Naive thymus-derived CD8-positive, alpha-beta T cell (primary cell): ENCODE results near the gene MPV17L. TPM values are rescaled to one million over a fixed set of nuclear protein-coding genes. Genes with fewer than 3 reads are reported as not detected.
"Not testable (repeated sequence)": the region's sequence is repeated elsewhere in the genome, so short reads cannot be mapped to it uniquely, and the experiment has no call there.

Source experiments
- ATAC-seq, 2 donors: fragments of 150-1000 bp; cut with Tn5 transposase in 1 of 2; sonication (Bioruptor Pico), chemical (Tn5 transposase) in 1 of 2; 1 replicate in 1 of 2; 2 replicates in 1 of 2; pipeline ENCODE4 v1.10.0; 2021; ENCODE audit warnings: mild to moderate bottlenecking in 2 of 2, moderate library complexity in 2 of 2
- POLR2A ChIA-PET: fragments of 350-600 bp; sonication (Branson Sonifier 250); formaldehyde crosslinking; loops from one replicate; lab custom pipeline; 2021; ENCODE audit warnings: antibody characterized with exemption; lab: Charles Lee
- DNase-seq, 10 donors: peaks; one replicate each; pipeline versions ENCODE4 v3.0.0 to v3.0.0-alpha.2; 2020 to 2022
- H3K27ac Mint-ChIP-seq, 10 donors: one replicate each; pipeline ENCODE4 v1.8.0; 2020 to 2022; ENCODE audit warnings: mild to moderate bottlenecking in 10 of 10, mixed read lengths in 10 of 10, moderate library complexity in 4 of 10, inconsistent platforms in 1 of 10
- H3K27me3 Mint-ChIP-seq, 5 donors: one replicate each; pipeline ENCODE4 v1.8.0; 2021 to 2022; ENCODE audit warnings: mixed read lengths in 5 of 5
- H3K36me3 Mint-ChIP-seq, 3 donors: one replicate each; pipeline ENCODE4 v1.8.0; 2020 to 2022; ENCODE audit warnings: mixed read lengths in 3 of 3, mild to moderate bottlenecking in 2 of 3, inconsistent platforms in 1 of 3
- H3K4me1 Mint-ChIP-seq, 4 donors: one replicate each; pipeline ENCODE4 v1.8.0; 2021 to 2022; ENCODE audit warnings: mixed read lengths in 4 of 4
- H3K4me3 Mint-ChIP-seq, 10 donors: one replicate each; pipeline ENCODE4 v1.8.0; 2020 to 2022; ENCODE audit warnings: mild to moderate bottlenecking in 10 of 10, mixed read lengths in 10 of 10, moderate library complexity in 6 of 10, inconsistent platforms in 1 of 10
- H3K9me3 Mint-ChIP-seq, 9 donors: one replicate each; pipeline ENCODE4 v1.8.0; 2020 to 2022; ENCODE audit warnings: mixed read lengths in 9 of 9, mild to moderate bottlenecking in 3 of 9, inconsistent platforms in 1 of 9, moderate library complexity in 1 of 9
- polyA plus RNA-seq, 3 donors: library from polyadenylated mRNA; unstranded; fragments of 300-500 nt; fragmentation: Illumina TruSeq; gene quantifications; one replicate each; pipeline ENCODE4 v1.2.3, GENCODE V29; 2021
- total RNA-seq, 8 experiments: library from RNA in 2 of 8; stranded (reverse) in 2 of 8; gene quantifications; one replicate each; pipeline ENCODE4 v1.2.3 and lab custom pipeline; 2021 to 2026

Gene MPV17L
- total and polyA plus RNA-seq, 5 experiments from 2014 or later, result not detected

DNA sequence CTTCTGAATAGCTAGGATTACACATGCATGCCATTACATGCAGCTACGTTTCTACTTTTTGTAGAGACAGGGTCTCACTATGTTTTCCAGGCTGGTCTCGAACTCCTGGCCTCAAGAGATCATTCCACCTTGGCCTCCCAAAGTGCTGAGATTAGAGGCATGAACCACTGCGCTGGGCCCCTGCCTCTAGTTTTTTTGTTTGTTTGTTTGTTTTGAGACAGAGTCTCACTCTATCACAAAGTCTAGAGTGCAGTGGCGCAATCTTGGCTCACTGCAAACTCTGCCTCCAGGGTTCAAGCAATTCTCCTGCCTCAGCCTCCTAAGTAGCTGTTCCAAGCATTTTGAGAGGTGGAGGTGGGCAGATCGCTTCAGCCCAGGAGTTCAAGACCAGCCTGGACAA lies 26.1 kb downstream of the MPV17L start:
- H3K4me3 Mint-ChIP-seq, H3K9me3 Mint-ChIP-seq, H3K27ac Mint-ChIP-seq, H3K36me3 Mint-ChIP-seq, DNase-seq, H3K4me1 Mint-ChIP-seq, ATAC-seq, POLR2A ChIA-PET: not testable (repeated sequence)
- H3K27me3 Mint-ChIP-seq, result peaks cover 0 to 17% (median 5%) of the 10 kb centered on the region in 5 donors

DNA sequence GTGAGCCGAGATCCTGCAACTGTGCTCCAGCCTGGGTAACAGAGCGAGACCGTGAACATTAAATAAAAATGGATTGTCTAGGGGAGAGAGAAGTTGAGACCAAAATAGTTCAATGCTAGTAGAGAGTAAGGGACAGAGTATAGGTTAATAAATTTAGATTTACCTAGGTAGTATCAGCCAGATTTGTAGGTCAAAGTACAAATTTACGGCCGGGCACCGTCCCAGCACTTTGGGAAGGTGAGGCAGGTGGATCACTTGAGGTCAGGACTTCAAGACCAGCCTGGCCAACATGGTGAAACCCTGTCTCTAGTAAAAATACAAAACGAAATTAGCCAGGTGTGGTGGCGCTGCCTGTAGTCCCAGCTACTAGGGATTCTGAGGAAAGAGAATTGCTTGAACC lies 26.7 kb downstream of the MPV17L start:
- Mint-ChIP-seq H3K9me3 (no peaks in the 10 kb centered on the region), H3K4me3 (no peak overlapping the region), H3K36me3 (no peaks in the 10 kb centered on the region), H3K27ac (peak overlapping the region in 1 of 10 donors; percentile 66), H3K27me3 (peaks cover 0 to 17% (median 5%) of the 10 kb centered on the region in 5 donors), H3K4me1 (no peaks in the 10 kb centered on the region)
- no peak for DNase-seq
- ATAC-seq, result no peak
- POLR2A ChIA-PET, result no interaction called here

DNA sequence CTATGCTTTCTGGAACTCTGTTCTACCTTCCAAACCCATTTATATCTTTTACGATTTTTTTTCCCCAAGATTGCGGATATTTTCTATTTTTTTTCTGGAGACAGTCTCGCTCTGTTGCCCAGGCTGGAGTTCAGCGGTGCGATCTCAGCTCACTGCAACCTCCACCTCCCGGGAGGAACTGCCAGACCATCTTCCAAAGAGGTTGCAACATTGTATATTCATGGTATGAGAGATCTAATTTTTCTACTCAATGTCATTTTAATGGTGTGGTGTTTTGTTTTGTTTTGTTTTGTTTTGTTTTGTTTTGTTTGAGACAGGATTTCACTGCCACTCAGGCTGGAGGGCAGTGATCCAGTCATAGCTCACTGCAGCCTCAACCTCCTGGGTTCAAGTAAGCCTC lies 30.3 kb downstream of the MPV17L start:
- Mint-ChIP-seq H3K4me3 (no peak overlapping the region), H3K4me1 (peaks cover 0 to 3% (median under 1%) of the 10 kb centered on the region in 4 donors), H3K36me3 (no peaks in the 10 kb centered on the region), H3K27ac (no peak overlapping the region), H3K27me3 (peaks cover 0 to 17% (median 5%) of the 10 kb centered on the region in 5 donors), H3K9me3 (no peaks in the 10 kb centered on the region)
- DNase-seq (no peak), ATAC-seq (no peak)
- POLR2A ChIA-PET, result interaction anchor here (1.1 kb wide), 1 partner anchor 217 kb away, joined by 3 read pairs; the partner anchor contains the start of gene MARF1

DNA sequence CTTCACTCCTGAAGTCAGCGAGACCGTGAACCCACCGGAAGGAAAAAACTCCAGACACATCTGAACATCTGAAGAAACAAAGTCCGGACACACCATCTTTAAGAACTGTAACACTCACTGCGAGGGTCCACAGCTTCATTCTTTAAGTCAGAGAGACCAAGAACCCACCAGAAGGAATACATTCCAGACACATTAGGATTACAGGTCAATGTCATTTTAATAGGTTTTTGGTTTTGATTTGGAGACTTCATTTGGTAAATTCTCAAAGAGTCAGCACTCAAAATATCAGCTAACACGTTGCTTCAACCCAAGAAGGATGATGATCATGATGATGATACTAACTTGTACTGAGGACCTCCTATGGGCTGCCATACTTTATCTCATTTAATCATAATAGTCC lies 31.2 kb downstream of the MPV17L start:
- Mint-ChIP-seq H3K4me3 (no peak overlapping the region), H3K27me3 (peaks cover 0 to 12% (median 5%) of the 10 kb centered on the region in 5 donors), H3K27ac (peak overlapping the region in 1 of 10 donors; percentile 56), H3K4me1 (peaks cover 0 to 3% (median under 1%) of the 10 kb centered on the region in 4 donors), H3K9me3 (no peaks in the 10 kb centered on the region), H3K36me3 (no peaks in the 10 kb centered on the region)
- no peak for ATAC-seq
- no peak for DNase-seq
- POLR2A ChIA-PET, result interaction anchor here (1.1 kb wide), 1 partner anchor 216 kb away, joined by 3 read pairs; the partner anchor contains the start of gene MARF1

DNA sequence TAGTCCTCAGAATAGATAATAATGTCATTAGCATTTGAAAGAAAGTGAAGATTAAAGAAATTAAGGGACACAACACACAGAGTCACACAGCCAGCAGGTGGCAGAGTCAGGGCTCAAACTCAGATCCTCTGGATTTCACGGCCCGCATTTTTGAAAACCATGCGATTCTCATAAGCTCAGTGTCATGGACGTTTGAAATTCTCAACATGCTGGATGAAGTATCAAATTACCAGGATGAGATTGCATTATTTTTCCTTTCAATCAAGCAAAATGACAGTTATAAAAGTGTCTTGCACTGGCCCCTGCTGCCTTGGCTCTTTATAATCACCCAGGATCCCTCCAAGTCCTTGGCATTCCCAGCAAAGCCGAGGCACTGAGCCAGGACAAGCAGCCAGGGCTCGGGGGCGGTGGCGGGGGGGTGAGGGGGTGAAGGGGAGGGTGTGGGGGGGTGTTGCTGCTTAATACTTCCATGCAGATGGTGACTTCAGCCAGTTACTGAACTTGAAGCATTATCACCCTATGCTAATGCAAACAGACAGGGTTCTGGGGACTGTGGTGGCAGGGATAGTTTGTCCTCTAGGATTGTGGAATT lies 32.2 kb downstream of the MPV17L start:
- ATAC-seq (peak; percentile 42 to 50), DNase-seq (peak; percentile 9 to 78 (median 36))
- Mint-ChIP-seq H3K4me1 (peaks cover 0 to 3% (median under 1%) of the 10 kb centered on the region in 4 donors), H3K9me3 (no peaks in the 10 kb centered on the region), H3K4me3 (no peak overlapping the region), H3K27ac (peak overlapping the region in 5 of 10 donors; percentile 21 to 75 (median 59)), H3K36me3 (no peaks in the 10 kb centered on the region), H3K27me3 (peaks cover 0 to 12% (median 4%) of the 10 kb centered on the region in 5 donors)
- POLR2A ChIA-PET, result no interaction called here

DNA sequence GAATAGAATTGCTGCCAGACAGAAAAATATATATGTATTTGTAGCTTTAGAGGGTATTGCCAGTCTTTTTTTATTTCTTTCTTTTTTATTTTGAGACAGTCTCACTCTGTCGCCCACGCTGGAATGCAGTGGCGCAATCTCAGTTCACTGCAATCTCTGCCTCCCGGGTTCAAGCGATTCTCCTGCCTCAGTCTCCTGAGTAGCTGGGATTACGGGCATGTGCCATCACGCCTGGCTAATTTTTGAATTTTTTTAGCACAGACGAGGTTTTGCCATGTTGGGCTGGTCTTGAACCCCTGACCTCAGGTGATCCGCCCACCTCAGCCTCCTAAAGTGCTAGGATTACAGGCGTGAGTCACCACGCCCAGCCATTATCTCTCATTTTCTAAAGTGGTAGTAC lies 35.3 kb downstream of the MPV17L start:
- peak overlapping the region in 2 of 10 donors; percentile 37 to 48 for H3K27ac Mint-ChIP-seq
- POLR2A ChIA-PET, H3K9me3 Mint-ChIP-seq, ATAC-seq, H3K36me3 Mint-ChIP-seq, H3K4me3 Mint-ChIP-seq, DNase-seq: not testable (repeated sequence)
- peaks cover 8 to 19% (median 16%) of the 10 kb centered on the region in 4 donors for H3K4me1 Mint-ChIP-seq
- H3K27me3 Mint-ChIP-seq, result peaks cover 0 to 23% (median 18%) of the 10 kb centered on the region in 5 donors

DNA sequence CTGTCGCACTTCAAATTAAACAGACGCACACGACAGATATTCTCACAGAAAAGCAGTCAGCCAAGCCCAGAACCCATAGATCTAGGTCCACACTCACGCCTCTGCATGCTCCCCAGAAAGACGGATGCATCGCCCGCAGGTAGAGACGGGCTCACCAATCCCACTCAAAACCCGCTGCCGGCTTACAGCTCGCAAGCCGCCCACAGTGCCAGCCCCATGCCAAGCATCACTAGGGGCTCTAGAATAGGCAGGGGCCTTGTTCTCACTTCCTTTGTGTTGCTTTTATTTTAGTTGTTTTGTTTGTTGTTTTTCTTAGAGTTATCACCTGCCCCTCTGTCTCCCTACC lies 38.5 kb downstream of the MPV17L start:
- Mint-ChIP-seq H3K4me3 (peak overlapping the region; percentile 45 to 87 (median 82)), H3K4me1 (peaks cover 9 to 21% (median 14%) of the 10 kb centered on the region in 4 donors), H3K27ac (peak overlapping the region in 3 of 10 donors; percentile 5 to 81 (median 25)), H3K27me3 (peaks cover 2 to 25% (median 18%) of the 10 kb centered on the region in 5 donors), H3K9me3 (no peaks in the 10 kb centered on the region), H3K36me3 (no peaks in the 10 kb centered on the region)
- POLR2A ChIA-PET, result no interaction called here
- ATAC-seq (no peak), DNase-seq (peak in 1 of 10 donors; percentile 1)

DNA sequence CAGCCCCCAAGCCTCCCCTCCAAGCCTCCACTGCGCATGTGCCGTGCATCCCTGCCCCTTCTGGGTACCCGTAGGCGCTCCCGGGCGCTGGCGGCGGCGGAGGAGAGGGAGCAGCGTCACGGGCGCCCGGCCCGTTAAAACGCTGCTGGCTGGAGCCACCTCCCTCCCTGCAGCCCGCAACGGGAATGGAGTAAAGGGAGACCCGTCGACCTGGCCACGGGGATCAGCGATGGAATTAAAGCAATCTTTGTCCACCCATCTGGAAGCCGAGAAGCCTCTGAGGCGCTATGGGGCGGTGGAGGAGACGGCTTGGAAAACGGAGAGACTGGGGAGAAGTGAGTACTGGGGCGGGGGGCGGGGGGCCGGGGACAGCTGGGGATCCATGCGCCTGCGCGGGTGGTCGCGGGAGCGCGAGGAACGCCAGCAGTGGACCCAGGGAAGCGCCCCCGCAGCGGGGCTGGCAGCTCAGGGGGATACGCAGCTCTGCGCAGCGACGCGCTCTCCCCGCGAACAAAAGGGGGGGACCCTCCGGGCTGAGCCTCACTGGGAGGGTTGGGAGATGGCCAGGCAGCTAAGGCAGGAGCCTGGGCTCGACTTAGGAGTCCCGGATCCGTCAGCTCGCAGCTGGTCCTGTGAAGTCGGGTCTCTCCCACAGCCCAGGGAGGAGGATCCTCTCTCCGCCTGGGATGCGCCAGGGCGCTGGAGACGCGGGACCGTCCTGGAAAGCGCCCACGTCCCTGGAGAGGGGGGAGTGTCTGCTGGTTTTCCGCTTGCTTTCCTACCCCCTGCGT lies 39.1 kb downstream of the MPV17L start, which contains the start of gene BMERB1:
TSS of gene BMERB1 (plus strand) at position 164 of the 791 bp plus-strand sequence. CDS start at position 230, 66 bp downstream.
- DNase-seq (peak; percentile 13 to 77 (median 37)), ATAC-seq (peak; percentile 71 to 79)
- Mint-ChIP-seq H3K9me3 (no peaks in the 10 kb centered on the region), H3K4me1 (peaks cover 9 to 21% (median 14%) of the 10 kb centered on the region in 4 donors), H3K27me3 (peaks cover 2 to 25% (median 18%) of the 10 kb centered on the region in 5 donors), H3K27ac (peak within 1 kb of the TSS in 6 of 10 donors; percentile 25 to 81 (median 48)), H3K36me3 (no peaks in the 10 kb centered on the region), H3K4me3 (peak within 1 kb of the TSS; percentile 68 to 87 (median 82))
- POLR2A ChIA-PET, result no interaction called here

DNA sequence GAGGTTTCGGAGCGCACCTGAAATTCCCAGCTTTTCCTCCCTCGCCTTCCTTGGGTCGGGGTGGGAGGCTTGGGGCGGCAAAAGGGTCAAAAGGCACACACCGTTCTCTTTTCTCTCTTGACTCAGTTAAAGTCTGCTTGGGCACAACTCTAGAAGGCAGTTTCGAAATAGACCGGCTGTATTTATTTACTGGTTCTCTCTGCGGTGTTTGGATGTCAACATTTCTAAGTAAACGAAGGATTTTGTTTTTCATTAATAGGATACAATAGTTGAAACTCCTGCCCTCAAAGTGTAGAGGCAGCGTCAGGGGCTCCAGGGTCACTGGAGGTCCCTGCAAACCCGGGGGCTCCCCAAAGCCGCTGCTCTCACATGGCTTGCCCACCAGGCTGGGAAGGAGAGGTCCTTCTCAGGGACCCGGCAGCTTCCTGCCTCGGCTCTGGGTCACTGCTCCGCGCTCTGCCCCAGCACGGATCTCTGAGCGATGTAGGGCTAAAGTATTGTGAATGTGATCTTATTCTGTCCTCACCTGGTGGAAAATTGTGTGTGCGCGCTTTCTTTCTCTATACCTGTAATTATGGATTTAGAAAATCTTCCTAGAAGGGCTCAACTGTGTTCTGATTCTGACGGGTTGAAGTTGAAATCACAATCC lies 39.8 kb downstream of the MPV17L start:
- ATAC-seq (no peak), DNase-seq (no peak)
- H3K4me1 Mint-ChIP-seq, result peaks cover 9 to 21% (median 14%) of the 10 kb centered on the region in 4 donors
- no peaks in the 10 kb centered on the region for H3K36me3 Mint-ChIP-seq
- H3K9me3 Mint-ChIP-seq, result no peaks in the 10 kb centered on the region
- H3K4me3 Mint-ChIP-seq, result peak overlapping the region; percentile 68 to 87 (median 82)
- peaks cover 2 to 25% (median 18%) of the 10 kb centered on the region in 5 donors for H3K27me3 Mint-ChIP-seq
- H3K27ac Mint-ChIP-seq, result peak overlapping the region in 4 of 10 donors; percentile 9 to 49 (median 47)
- POLR2A ChIA-PET, result no interaction called here

DNA sequence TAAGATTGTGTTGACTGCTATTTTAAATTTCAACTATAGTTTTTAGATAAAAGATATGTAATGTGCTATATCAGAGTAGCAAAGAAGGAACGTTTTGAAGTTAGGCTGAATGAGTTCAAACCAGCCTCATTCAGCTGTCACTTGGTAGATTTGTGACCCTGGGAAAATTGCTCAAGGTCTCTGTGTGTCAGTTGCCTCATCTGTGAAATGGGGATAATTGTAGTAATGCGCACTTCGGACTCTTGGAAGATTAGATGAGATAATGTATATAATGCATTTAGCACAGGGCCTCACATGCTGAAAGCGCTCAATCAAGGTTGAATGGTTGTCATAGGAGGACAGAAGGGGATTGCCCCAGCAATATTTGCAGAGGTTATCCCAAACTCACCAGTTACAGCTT lies 43.5 kb downstream of the MPV17L start:
- Mint-ChIP-seq H3K27ac (no peak overlapping the region), H3K36me3 (peaks cover 0 to 2% (median 0%) of the 10 kb centered on the region in 3 donors), H3K4me1 (peaks cover 7 to 16% (median 12%) of the 10 kb centered on the region in 4 donors), H3K27me3 (peaks cover 2 to 15% (median 13%) of the 10 kb centered on the region in 5 donors), H3K9me3 (peaks cover 0 to 2% (median 0%) of the 10 kb centered on the region in 9 donors), H3K4me3 (no peak overlapping the region)
- POLR2A ChIA-PET, result no interaction called here
- ATAC-seq, result no peak
- DNase-seq, result no peak

DNA sequence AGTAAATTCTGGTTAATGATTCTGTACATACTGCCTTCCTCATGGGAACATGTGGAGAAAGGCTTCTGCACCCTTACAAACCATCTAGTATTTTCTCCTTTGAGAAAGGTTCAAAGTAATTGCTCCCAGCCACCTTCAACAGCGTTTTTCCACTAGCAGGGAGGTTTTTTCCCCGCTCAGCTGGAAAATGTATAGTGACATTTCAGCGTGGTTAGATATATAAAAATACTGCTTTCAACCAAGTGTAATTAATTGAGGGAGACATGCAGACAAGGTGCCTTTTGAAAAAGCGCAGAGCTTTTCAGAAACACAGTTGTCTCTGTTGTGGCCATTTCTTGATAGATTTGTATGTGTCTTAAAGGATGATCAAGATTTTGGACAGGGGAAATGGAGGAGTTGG lies 44.0 kb downstream of the MPV17L start:
- H3K27ac Mint-ChIP-seq, result no peak overlapping the region
- no peak for DNase-seq

DNA sequence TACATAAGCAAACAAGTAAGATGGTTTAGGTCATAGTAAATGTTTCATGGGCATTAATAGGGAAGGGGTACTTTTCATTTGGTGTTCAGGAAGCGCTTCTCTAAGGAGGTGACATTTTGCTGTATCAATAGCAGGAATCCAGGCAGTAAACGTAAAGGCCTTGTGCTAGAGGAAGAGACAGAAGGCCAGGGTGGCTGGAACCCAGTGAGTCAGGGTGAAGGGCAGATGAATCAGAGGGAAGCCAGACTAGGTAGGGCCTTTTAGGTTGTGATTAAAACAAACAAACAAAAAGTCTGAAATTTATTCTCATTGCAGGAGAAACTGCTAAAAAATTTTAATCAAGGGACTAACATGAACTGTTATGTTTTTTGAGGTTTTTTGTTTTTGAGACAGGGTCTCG lies 45.3 kb downstream of the MPV17L start:
- POLR2A ChIA-PET, result interaction anchor here (1.2 kb wide), 1 partner anchor 164 kb away, joined by 4 read pairs; no protein-coding TSS in a partner anchor
- H3K9me3 Mint-ChIP-seq, result peaks cover 0 to 15% (median 5%) of the 10 kb centered on the region in 9 donors
- no peak overlapping the region for H3K27ac Mint-ChIP-seq

More for the DNA sequence above, 44.0 kb downstream of the MPV17L start:
- no peak overlapping the region for H3K4me3 Mint-ChIP-seq
- POLR2A ChIA-PET, result no interaction called here
- H3K36me3 Mint-ChIP-seq, result peaks cover 0 to 3% (median 0%) of the 10 kb centered on the region in 3 donors
- no peak for ATAC-seq
- H3K9me3 Mint-ChIP-seq, result peaks cover 0 to 4% (median 0%) of the 10 kb centered on the region in 9 donors
- peaks cover 7 to 12% (median 10%) of the 10 kb centered on the region in 4 donors for H3K4me1 Mint-ChIP-seq
- peaks cover 2 to 12% (median 11%) of the 10 kb centered on the region in 5 donors for H3K27me3 Mint-ChIP-seq

More for the DNA sequence above, 45.3 kb downstream of the MPV17L start:
- peaks cover under 1 to 2% (median 1%) of the 10 kb centered on the region in 4 donors for H3K4me1 Mint-ChIP-seq
- H3K36me3 Mint-ChIP-seq, result peaks cover 0 to 7% (median 0%) of the 10 kb centered on the region in 3 donors
- no peak for DNase-seq
- peaks cover 1 to 4% (median 4%) of the 10 kb centered on the region in 5 donors for H3K27me3 Mint-ChIP-seq
- H3K4me3 Mint-ChIP-seq, result no peak overlapping the region
- ATAC-seq, result no peak
